Fibroblast of the aortic adventitia (primary cell): Measurements from ENCODE around the gene ZNF837. TPM values are rescaled to one million over a fixed set of nuclear protein-coding genes. Genes with fewer than 3 reads are reported as not detected.
"Not testable (repeated sequence)": the region's sequence is repeated elsewhere in the genome, so short reads cannot be mapped to it uniquely, and the experiment has no call there.

Experiments used
- DNase-seq: peaks from one replicate; pipeline ENCODE4 v3.0.0-alpha.2; 2010; ENCODE audit warnings: low read depth
- H3K4me3 ChIP-seq: 2 replicates; pipeline ENCODE4 v1.5.1; 2011; ENCODE audit warnings: low read depth, mild to moderate bottlenecking, control low read depth, low read length, moderate library complexity
- total RNA-seq: library from RNA; depleted of rRNA; stranded (reverse); fragments of >200 nt; gene quantifications from 2 replicates; pipeline ENCODE4 v1.2.3, GENCODE V29; 2012; ENCODE audit warnings: low replicate concordance
- TF ChIP-seq, protein P1 (sequence below): IDR thresholded peaks from 2 replicates; pipeline ENCODE4 v1.5.1; 2011; ENCODE audit warnings: mild to moderate bottlenecking, low read length, control low read depth, inconsistent platforms; ENCODE audit not compliant: insufficient read depth

Gene ZNF837
- total RNA-seq, 1 donor = 2.6 TPM

- H3K4me3 ChIP-seq = peak overlapping the region; percentile 85
- no peak for DNase-seq
- TF ChIP-seq, protein P1, sequence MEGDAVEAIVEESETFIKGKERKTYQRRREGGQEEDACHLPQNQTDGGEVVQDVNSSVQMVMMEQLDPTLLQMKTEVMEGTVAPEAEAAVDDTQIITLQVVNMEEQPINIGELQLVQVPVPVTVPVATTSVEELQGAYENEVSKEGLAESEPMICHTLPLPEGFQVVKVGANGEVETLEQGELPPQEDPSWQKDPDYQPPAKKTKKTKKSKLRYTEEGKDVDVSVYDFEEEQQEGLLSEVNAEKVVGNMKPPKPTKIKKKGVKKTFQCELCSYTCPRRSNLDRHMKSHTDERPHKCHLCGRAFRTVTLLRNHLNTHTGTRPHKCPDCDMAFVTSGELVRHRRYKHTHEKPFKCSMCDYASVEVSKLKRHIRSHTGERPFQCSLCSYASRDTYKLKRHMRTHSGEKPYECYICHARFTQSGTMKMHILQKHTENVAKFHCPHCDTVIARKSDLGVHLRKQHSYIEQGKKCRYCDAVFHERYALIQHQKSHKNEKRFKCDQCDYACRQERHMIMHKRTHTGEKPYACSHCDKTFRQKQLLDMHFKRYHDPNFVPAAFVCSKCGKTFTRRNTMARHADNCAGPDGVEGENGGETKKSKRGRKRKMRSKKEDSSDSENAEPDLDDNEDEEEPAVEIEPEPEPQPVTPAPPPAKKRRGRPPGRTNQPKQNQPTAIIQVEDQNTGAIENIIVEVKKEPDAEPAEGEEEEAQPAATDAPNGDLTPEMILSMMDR = no peak
Observed at GRCh38 chr19:58380037-58380661, 681 bp downstream of the ZNF837 start.

DNA sequence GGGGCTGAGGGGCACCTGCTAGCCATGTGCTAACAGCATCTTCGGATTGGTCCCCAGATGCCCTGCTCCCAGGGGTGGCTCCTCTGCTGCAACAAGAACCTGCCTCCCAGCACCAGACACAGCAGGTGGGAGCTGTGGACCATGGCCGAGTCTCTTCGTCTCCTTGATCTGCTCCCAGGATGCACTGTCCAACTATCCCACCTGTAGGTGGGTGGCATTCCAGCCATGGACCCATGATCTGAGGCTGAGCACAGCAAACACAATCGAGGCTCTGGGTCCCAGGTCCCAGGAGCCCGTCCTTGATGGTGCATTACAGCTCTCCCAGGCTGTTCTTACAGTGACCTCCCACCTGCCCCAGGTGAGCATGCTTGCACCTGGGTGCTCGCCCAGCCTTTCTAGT is 1.6 kb downstream of the ZNF837 start:
- H3K4me3 ChIP-seq = no peak overlapping the region

DNA sequence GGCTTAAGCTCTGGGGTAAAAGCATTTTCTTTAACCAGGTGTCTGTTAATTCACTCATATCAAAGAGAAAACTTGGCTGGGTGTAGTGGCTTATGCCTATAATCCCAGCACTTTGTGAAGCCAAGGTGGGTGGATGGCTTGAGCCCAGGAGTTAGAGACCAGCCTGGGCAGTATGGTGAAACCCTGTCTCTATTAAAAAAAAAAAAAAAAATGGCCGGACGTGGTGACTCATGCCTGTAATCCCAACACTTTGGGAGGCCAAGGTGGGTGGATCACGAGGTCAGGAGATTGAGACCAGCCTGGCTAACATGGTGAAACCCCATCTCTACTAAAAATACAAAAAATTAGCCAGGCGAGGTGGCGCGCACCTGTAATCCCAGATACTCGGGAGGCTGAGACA is 4.1 kb downstream of the ZNF837 start:
- H3K4me3 ChIP-seq, DNase-seq: not testable (repeated sequence)

More for the DNA sequence above, 1.6 kb downstream of the ZNF837 start:
- DNase-seq = no peak
- TF ChIP-seq, protein P1 = no peak

- DNase-seq = no peak
- no peak overlapping the region for H3K4me3 ChIP-seq
- TF ChIP-seq, protein P1 = no peak
Observed at GRCh38 chr19:58374200-58374599, 6.6 kb downstream of the ZNF837 start.

GRCh38 chr19:58372311-58373133 is 8.3 kb downstream of the ZNF837 start:
- H3K4me3 ChIP-seq = no peak overlapping the region
- TF ChIP-seq, protein P1 = no peak
- DNase-seq = no peak

DNA sequence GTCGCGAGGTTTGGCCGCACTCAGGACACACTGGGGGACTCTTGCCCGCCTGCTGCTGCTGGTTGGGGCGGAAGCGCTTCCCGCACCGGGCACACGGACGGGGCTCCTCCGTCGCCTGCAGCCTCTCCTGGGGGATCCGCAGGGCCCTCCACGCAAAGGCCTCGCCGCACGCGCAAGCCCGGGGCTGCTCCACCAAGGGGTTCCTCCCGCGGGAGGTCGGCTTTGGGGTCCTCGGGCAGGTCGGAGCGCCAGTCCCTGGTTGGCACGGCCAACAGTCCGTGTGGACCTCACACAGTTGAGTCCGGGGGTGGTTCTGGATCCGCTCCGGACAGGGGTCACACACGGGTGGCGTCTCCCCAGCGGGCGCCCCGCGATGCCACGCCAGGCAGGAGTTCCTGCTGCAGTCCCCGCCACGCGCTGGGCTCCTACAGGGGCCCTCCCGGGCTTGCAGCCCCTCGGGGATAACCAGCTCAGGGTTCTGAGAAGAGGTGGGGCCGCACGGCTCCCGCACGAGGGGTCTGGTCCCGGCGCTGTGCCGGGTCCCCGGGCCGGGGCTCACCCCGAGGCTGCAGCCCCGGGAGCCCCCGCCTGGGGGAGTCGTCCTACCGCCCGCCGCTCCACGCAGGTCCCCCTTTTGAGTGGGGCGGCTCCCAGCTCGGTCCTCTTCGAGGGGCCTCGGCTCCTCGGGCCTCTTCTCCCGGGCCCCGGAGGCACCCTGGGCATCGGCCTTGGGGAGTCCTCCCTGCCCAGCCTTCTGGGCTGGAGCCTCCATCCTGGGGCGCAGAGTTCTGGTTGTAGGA is 12.1 kb downstream of the ZNF837 start:
- no peak for DNase-seq

More for the DNA sequence above, 12.1 kb downstream of the ZNF837 start:
- no peak overlapping the region for H3K4me3 ChIP-seq
- TF ChIP-seq, protein P1 = no peak
